ENCODE data around the gene OSBPL10. TPM values are rescaled to one million over a fixed set of nuclear protein-coding genes. Genes with fewer than 3 reads are reported as not detected.

OSBPL10 gene
- total RNA-seq, 1 donor, result 15.0 TPM

GRCh38 chr3:31743331-31744089 lies 237.6 kb downstream of the OSBPL10 start:
- TF ChIP-seq, protein P1, sequence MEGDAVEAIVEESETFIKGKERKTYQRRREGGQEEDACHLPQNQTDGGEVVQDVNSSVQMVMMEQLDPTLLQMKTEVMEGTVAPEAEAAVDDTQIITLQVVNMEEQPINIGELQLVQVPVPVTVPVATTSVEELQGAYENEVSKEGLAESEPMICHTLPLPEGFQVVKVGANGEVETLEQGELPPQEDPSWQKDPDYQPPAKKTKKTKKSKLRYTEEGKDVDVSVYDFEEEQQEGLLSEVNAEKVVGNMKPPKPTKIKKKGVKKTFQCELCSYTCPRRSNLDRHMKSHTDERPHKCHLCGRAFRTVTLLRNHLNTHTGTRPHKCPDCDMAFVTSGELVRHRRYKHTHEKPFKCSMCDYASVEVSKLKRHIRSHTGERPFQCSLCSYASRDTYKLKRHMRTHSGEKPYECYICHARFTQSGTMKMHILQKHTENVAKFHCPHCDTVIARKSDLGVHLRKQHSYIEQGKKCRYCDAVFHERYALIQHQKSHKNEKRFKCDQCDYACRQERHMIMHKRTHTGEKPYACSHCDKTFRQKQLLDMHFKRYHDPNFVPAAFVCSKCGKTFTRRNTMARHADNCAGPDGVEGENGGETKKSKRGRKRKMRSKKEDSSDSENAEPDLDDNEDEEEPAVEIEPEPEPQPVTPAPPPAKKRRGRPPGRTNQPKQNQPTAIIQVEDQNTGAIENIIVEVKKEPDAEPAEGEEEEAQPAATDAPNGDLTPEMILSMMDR (IDR thresholded peaks at IDR 0.05; ENCODE audit: insufficient read depth, low read length), result no peak
- DNase-seq (ENCODE audit: low read depth), result peak; percentile 67
- no peak overlapping the region for H3K4me3 ChIP-seq (ENCODE audit: low read depth, low read length)

- no peak for DNase-seq (ENCODE audit: low read depth)
- TF ChIP-seq, protein P1 (IDR thresholded peaks at IDR 0.05; ENCODE audit: insufficient read depth, low read length), result no peak
- H3K4me3 ChIP-seq (ENCODE audit: low read depth, low read length), result no peak overlapping the region
Measured at GRCh38 chr3:31740397-31740796, 240.7 kb downstream of the OSBPL10 start.

DNA sequence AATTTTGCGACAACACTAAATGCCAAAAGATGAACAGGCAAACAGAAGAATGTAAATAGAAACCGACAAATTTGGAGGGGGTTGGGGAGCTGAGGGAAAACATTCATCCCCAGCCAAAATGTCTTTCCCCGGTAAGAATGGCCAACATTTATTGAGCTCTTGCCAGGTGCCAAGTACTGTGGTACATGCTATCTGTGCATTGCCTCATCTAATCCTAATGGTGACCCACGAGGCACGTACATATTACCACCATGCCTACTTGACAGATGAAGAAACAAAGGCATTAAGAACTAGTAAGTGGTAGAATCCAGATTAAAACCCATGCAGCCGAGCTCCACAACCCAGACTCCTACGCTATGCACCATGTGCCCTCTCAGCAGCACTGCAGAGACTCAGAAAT lies 242.7 kb downstream of the OSBPL10 start:
- H3K4me3 ChIP-seq (ENCODE audit: low read depth, low read length), result no peak overlapping the region
- no peak for DNase-seq (ENCODE audit: low read depth)
- TF ChIP-seq, protein P1 (IDR thresholded peaks at IDR 0.05; ENCODE audit: insufficient read depth, low read length), result no peak

DNA sequence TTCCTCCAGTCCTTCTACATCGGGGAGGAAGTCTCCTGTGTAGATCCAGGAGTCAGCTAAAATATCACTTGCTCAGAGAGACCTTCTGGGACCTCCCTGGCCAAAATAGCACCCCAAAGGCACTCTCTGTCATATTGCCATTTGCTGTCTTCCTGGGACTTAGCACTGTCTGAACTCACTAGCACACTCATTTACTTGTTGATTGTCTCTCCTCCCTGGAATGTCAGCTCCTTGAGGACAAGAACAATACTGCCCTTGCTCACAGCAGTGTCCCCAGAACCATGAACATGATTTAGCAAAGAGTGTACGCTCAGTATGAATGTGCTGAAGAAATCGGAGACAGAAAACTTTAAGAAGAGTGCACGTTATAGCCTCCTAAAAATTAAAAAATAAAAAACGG lies 245.4 kb downstream of the OSBPL10 start:
- TF ChIP-seq, protein P1 (IDR thresholded peaks at IDR 0.05; ENCODE audit: insufficient read depth, low read length), result no peak
- no peak overlapping the region for H3K4me3 ChIP-seq (ENCODE audit: low read depth, low read length)
- DNase-seq (ENCODE audit: low read depth), result no peak

GRCh38 chr3:31733234-31733667 lies 247.8 kb downstream of the OSBPL10 start:
- DNase-seq (ENCODE audit: low read depth), result peak; percentile 8
- H3K4me3 ChIP-seq (ENCODE audit: low read depth, low read length), result no peak overlapping the region
- TF ChIP-seq, protein P1 (IDR thresholded peaks at IDR 0.05; ENCODE audit: insufficient read depth, low read length), result no peak

DNA sequence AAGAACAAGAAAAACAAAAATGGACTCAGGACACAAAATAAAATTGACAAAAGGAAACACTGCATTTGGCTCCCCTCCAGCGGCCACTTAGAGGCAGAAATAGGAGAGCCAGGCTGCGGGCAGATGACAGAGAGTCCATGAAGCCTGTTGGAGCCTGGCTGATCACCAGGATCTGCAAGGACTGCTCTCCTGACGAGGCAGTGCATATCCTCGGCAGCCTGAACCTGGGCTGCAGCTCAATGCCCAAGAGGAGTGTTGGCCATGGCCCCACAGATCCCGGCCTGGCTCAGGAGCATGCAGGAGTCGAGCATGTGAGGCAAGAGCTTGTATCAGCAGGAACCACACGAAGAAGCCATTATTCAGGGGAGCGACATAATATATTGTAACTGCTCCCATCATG lies 248.5 kb downstream of the OSBPL10 start:
- no peak overlapping the region for H3K4me3 ChIP-seq (ENCODE audit: low read depth, low read length)
- TF ChIP-seq, protein P1 (IDR thresholded peaks at IDR 0.05; ENCODE audit: insufficient read depth, low read length), result no peak
- no peak for DNase-seq (ENCODE audit: low read depth)

All from fibroblast of the aortic adventitia (primary cell).